ENCODE data around the gene GAB1.

Gene GAB1

DNA sequence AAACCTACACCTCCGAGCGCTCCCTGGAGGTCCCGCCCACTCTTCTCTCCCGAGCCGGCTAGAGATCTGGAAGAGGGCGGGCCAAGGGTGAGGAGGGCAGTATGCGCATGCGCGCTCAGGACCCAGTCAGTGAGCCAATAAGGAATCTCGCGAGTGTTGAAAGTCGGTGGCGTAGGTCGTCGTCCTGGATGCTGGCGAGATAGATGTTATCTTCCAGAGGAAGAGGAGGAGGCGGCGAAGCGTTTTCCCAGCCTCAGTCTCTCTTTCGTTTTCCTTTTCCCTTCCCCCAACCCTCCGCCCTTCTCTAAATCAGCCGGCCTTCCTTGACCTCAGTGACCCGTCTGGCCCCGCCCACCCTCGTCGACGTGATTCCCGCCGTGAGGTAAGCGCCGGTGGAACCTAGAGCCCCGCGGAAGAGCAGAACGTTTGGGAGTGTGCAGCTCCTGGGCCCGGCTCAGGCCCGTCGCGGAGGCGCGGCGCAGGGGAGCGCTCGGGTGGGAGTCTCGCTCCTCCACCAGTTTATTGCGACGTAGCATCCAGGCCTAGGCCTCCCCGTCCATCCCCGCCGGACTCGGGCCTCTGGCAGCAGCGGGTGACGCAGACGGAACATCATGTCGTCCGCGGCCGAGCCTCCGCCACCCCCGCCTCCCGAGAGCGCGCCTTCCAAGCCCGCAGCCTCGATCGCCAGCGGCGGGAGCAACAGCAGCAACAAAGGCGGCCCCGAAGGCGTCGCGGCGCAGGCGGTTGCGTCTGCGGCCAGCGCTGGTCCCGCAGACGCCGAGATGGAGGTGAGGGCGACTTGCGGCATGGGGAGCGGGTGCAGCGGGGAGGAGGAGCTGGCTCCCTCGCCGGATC, 176.9 kb downstream of the GAB1 start, which contains the start of gene SMARCA5:
SMARCA5 (plus strand) TSS at position 389 of the 855 bp plus-strand sequence; CDS start at position 612, 223 bp downstream.
- no peaks in the 10 kb centered on the region; the same call in 1 of the 2 replicates for H3K4me1 ChIP-seq
- no peaks in the 10 kb centered on the region; the same call in 1 of the 2 replicates for H3K27me3 ChIP-seq
- peak; percentile 96 for DNase-seq
- no peaks in the 10 kb centered on the region for H3K9me3 ChIP-seq
- peak within 1 kb of the TSS; percentile 96 for H3K4me3 ChIP-seq (ENCODE audit: low read depth, low read length)
- H3K36me3 ChIP-seq: peaks cover 14% of the 10 kb centered on the region
- TF ChIP-seq, protein P1, sequence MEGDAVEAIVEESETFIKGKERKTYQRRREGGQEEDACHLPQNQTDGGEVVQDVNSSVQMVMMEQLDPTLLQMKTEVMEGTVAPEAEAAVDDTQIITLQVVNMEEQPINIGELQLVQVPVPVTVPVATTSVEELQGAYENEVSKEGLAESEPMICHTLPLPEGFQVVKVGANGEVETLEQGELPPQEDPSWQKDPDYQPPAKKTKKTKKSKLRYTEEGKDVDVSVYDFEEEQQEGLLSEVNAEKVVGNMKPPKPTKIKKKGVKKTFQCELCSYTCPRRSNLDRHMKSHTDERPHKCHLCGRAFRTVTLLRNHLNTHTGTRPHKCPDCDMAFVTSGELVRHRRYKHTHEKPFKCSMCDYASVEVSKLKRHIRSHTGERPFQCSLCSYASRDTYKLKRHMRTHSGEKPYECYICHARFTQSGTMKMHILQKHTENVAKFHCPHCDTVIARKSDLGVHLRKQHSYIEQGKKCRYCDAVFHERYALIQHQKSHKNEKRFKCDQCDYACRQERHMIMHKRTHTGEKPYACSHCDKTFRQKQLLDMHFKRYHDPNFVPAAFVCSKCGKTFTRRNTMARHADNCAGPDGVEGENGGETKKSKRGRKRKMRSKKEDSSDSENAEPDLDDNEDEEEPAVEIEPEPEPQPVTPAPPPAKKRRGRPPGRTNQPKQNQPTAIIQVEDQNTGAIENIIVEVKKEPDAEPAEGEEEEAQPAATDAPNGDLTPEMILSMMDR (IDR thresholded peaks at IDR 0.05; ENCODE audit: low read depth, low read length): no peak

DNA sequence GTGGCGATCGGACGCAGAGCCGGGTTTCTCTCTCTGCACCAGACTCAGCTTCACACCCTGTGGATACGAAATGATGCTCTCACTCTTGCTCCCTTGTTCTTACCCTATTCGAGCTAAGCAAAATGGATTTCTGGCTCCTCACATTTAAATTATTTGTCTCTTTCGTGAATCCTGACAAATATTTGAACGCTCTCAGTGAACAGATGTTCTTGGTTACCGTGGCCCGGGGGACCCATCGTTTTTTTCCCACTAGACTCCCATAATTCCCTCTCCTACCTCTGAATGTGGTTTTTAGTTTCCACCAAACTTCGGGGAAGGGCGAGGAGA, 177.5 kb downstream of the GAB1 start:
- TF ChIP-seq, protein P1 (IDR thresholded peaks at IDR 0.05; ENCODE audit: low read depth, low read length): no peak
- peaks cover 19% of the 10 kb centered on the region for H3K36me3 ChIP-seq
- no peaks in the 10 kb centered on the region; the same call in 1 of the 2 replicates for H3K27me3 ChIP-seq
- H3K4me1 ChIP-seq: no peaks in the 10 kb centered on the region; the same call in 1 of the 2 replicates
- H3K9me3 ChIP-seq: no peaks in the 10 kb centered on the region
- H3K4me3 ChIP-seq (ENCODE audit: low read depth, low read length): peak overlapping the region; percentile 96
- DNase-seq: no peak

DNA sequence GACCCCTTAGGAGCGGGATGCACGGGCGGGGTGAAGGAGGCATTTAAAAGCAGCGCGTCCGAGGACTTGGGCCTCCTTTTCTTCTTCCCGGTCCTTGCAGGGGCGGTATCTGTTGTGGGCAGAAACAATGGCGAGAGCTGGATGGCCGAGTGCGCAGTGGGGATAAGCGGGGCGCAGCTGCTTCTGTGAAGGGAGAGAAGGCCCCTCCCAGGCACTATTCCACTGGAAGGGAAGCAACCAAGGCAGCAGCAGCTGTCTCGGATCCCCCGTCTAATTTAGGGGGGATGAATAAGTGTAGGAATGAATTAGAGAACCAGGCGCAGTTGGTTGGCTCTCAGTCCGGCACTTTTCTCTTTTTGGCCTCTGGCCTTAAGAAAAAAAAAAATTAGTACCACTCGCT, 177.8 kb downstream of the GAB1 start:
- peak; percentile 64 for DNase-seq
- H3K4me1 ChIP-seq: no peaks in the 10 kb centered on the region; the same call in 1 of the 2 replicates
- H3K36me3 ChIP-seq: peaks cover 23% of the 10 kb centered on the region
- H3K4me3 ChIP-seq (ENCODE audit: low read depth, low read length): peak overlapping the region; percentile 96
- no peaks in the 10 kb centered on the region for H3K9me3 ChIP-seq
- H3K27me3 ChIP-seq: no peaks in the 10 kb centered on the region; the same call in 1 of the 2 replicates
- TF ChIP-seq, protein P1 (IDR thresholded peaks at IDR 0.05; ENCODE audit: low read depth, low read length): no peak

GRCh38 chr4:143514901-143515300, 178.2 kb downstream of the GAB1 start:
- TF ChIP-seq, protein P1 (IDR thresholded peaks at IDR 0.05; ENCODE audit: low read depth, low read length): no peak
- no peak for DNase-seq
- Histone ChIP-seq H3K4me3 (ENCODE audit: low read depth, low read length) (peak overlapping the region; percentile 96), H3K27me3 (no peaks in the 10 kb centered on the region; the same call in 1 of the 2 replicates), H3K4me1 (no peaks in the 10 kb centered on the region; the same call in 1 of the 2 replicates), H3K9me3 (no peaks in the 10 kb centered on the region), H3K36me3 (peaks cover 25% of the 10 kb centered on the region)

DNA sequence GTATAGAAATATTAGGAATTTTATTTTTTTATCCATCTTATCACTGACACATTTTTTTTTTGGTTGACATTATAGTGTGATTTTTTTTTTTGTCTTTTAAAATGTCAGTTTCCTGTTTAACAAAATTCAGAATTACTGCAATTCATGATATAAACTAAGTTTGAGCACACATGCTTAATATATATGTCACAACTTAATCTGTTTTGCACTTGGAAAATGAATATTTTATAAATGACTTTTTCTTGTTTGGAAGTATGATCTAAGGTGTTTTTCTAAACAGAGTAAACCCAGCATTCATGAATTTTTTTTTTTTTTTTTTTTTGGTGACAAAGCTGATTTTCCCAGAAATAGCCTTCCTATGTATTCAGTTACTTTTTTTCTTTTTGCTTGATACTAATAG, 179.2 kb downstream of the GAB1 start:
- TF ChIP-seq, protein P1 (IDR thresholded peaks at IDR 0.05; ENCODE audit: low read depth, low read length): no peak
- DNase-seq: no peak
- peak overlapping the region; percentile 96 for H3K4me3 ChIP-seq (ENCODE audit: low read depth, low read length)
- H3K27me3 ChIP-seq: no peaks in the 10 kb centered on the region
- no peaks in the 10 kb centered on the region; the same call in 1 of the 2 replicates for H3K4me1 ChIP-seq
- H3K36me3 ChIP-seq: peaks cover 28% of the 10 kb centered on the region
- no peaks in the 10 kb centered on the region for H3K9me3 ChIP-seq

- peaks cover 42% of the 10 kb centered on the region for H3K36me3 ChIP-seq
- H3K27me3 ChIP-seq: no peaks in the 10 kb centered on the region
- DNase-seq: no peak
- H3K4me1 ChIP-seq: no peaks in the 10 kb centered on the region; the same call in 1 of the 2 replicates
- TF ChIP-seq, protein P1 (IDR thresholded peaks at IDR 0.05; ENCODE audit: low read depth, low read length): no peak
- no peaks in the 10 kb centered on the region for H3K9me3 ChIP-seq
- no peak overlapping the region for H3K4me3 ChIP-seq (ENCODE audit: low read depth, low read length)
These were observed 181.1 kb downstream of the GAB1 start for GRCh38 chr4:143517764-143518163.
